H1 (cell line): ENCODE data around the gene AP5S1. TPM values are rescaled to one million over a fixed set of nuclear protein-coding genes. Genes with fewer than 3 reads are reported as not detected.

ENCODE experiments used
- CTCF ChIP-seq, 3 experiments: IDR thresholded peaks; 1 replicate in 2 of 3; 2 replicates in 1 of 3; pipeline versions ENCODE4 v1.5.1 to v1.6.1; 2011; ENCODE audit warnings: low read length in 3 of 3, mild to moderate bottlenecking in 3 of 3, inconsistent platforms in 2 of 3, low read depth in 1 of 3, moderate library complexity in 1 of 3; ENCODE audit not compliant: insufficient read depth in 1 of 3; ENCODE audit errors: control extremely low read depth in 1 of 3
- SIRT6 ChIP-seq: IDR thresholded peaks from one replicate; pipeline ENCODE4 v1.7.1; 2012; ENCODE audit warnings: low read length, inconsistent platforms
- TAF1 ChIP-seq: IDR thresholded peaks from 2 replicates; pipeline ENCODE4 v1.6.1; 2011; ENCODE audit warnings: mild to moderate bottlenecking, low read depth, low read length
- polyA plus RNA-seq, 7 experiments: library from polyadenylated mRNA; depleted of rRNA in 3 of 7; stranded (reverse) in 5 of 7; unstranded in 2 of 7; fragments of >200 nt in 5 of 7; fragments of 200-250 nt in 2 of 7; gene quantifications; 1 replicate in 5 of 7; 2 replicates in 1 of 7; 4 replicates in 1 of 7; pipeline versions ENCODE4 v1.2.1 to v1.2.3, GENCODE V29; 2011 to 2013; ENCODE audit warnings: missing spikeins in 2 of 7, mixed read lengths in 2 of 7
- total RNA-seq: library from RNA; stranded (reverse); fragmentation: NEBNext Ultra II Directional; extraction: Animal tissue kit (Norgen Biotek cat#: 25700); gene quantifications from 2 replicates; pipeline ENCODE4 v1.2.1, GENCODE V29; 2021

The AP5S1 gene
- total and polyA plus RNA-seq, 2 of the 8 experiments (the other 6 are each of a cell fraction or from before 2014, with no cell fraction given): 3.3 to 3.7 TPM

GRCh38 chr20:3786665-3787323 lies 33.6 kb upstream of the AP5S1 start, which contains the start of gene CENPB (continued):
- TF ChIP-seq CTCF (IDR thresholded peaks at IDR 0.05; ENCODE audit: control extremely low read depth in 1 of 3, insufficient read depth in 1 of 3, low read depth in 1 of 3, low read length in 3 of 3) (peak; percentile 63 to 99 (median 92)), TAF1 (0 out of 2 replicates have a peak, but pooled peaks have one; percentile 7), SIRT6 (no peak)
